NB4 (cell line): Measurements from ENCODE around the gene STIP1.

Experiments used
- DNase-seq: peaks from one replicate; pipeline ENCODE4 v3.0.0; 2010; ENCODE audit warnings: low read depth
- H3K4me3 ChIP-seq: one replicate; pipeline ENCODE4 v1.5.1; 2011; ENCODE audit warnings: mild to moderate bottlenecking, low read depth, low read length, moderate library complexity
- MYC ChIP-seq: IDR thresholded peaks from 2 replicates; pipeline ENCODE4 v1.6.1; 2011; ENCODE audit warnings: low read depth, low read length
- POLR2A ChIP-seq: IDR thresholded peaks from 2 replicates; pipeline ENCODE4 v1.6.1; 2011; ENCODE audit warnings: mild to moderate bottlenecking; ENCODE audit not compliant: insufficient read length; ENCODE audit errors: extremely low read depth
- TF ChIP-seq, protein P1 (sequence below): IDR thresholded peaks from 2 replicates; pipeline ENCODE4 v1.6.1; 2011; ENCODE audit warnings: low read depth, low read length
- TF ChIP-seq, protein P2 (sequence below): IDR thresholded peaks from one replicate; pipeline ENCODE4 v1.5.1; 2012; ENCODE audit warnings: low read depth, low read length

STIP1 gene

DNA sequence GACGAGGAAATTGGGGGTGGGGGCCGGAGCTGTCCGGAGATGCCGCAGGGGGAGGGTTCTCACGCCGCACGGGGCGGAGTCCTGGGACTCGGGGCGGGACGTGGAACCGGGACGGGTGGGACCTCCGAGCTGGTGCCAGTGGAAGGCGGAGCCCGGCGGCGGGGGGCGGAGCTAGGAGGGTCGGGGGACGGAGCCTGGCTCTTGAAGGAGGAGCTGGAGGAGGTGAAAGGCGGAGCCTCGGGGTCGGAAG is 55.2 kb downstream of the STIP1 start:
- TF ChIP-seq, protein P1, sequence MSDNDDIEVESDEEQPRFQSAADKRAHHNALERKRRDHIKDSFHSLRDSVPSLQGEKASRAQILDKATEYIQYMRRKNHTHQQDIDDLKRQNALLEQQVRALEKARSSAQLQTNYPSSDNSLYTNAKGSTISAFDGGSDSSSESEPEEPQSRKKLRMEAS, result no peak
- no peak for TF ChIP-seq POLR2A
- TF ChIP-seq, protein P2, sequence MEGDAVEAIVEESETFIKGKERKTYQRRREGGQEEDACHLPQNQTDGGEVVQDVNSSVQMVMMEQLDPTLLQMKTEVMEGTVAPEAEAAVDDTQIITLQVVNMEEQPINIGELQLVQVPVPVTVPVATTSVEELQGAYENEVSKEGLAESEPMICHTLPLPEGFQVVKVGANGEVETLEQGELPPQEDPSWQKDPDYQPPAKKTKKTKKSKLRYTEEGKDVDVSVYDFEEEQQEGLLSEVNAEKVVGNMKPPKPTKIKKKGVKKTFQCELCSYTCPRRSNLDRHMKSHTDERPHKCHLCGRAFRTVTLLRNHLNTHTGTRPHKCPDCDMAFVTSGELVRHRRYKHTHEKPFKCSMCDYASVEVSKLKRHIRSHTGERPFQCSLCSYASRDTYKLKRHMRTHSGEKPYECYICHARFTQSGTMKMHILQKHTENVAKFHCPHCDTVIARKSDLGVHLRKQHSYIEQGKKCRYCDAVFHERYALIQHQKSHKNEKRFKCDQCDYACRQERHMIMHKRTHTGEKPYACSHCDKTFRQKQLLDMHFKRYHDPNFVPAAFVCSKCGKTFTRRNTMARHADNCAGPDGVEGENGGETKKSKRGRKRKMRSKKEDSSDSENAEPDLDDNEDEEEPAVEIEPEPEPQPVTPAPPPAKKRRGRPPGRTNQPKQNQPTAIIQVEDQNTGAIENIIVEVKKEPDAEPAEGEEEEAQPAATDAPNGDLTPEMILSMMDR, result no peak
- TF ChIP-seq MYC, result no peak
- H3K4me3 ChIP-seq, result peak overlapping the region; percentile 71
- peak; percentile 99 for DNase-seq

DNA sequence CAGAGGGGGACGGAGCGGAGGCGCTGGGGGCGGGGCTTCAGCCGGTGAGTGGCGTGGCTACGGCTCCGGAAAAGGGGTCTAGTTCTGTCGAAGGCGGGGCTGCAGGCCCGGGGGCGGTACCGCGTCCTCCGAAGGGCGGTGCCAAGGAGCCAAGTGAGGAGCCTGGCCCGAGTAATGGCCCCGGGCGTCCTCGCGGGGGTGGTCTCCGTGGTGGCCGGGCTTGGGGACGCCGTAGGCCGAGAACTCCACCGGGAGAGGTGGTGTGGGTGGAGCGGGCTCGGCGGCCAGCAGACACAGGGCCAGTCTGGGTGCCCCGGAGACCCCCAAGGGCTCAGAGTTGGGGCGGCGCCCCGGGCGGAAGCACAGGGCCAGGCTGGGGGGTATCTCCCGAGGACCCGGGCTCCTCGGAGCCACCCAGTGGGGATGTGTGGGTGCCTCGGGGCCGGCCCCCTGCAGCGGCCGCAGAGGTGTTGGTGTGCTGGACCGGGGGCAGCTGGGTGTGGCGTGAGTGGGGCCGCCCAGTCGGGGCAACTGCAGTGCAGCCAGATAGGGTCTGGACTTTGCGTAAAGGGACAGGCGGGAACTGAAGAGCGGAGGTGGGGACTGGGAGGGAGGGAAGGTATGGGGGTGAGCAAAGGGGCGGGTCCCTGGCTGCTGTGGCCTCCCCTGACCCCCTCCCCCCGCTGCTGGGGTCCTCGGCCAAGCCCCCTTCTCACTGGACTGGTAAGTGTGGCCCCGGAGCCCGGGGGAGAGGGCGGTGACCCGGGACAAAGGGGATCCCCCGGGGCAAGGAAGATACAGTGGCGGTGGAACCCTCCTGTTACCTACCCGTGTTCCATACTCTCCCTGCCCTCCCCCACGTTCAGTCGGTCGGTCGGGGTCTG is 55.8 kb downstream of the STIP1 start:
- H3K4me3 ChIP-seq, result peak overlapping the region; percentile 71
- peak; percentile 76 for DNase-seq
- TF ChIP-seq POLR2A (peak; percentile 79), MYC (no peak; the same call in 1 of the 2 replicates)
- TF ChIP-seq, protein P1, result peak; percentile 48; the same call in 1 of the 2 replicates

DNA sequence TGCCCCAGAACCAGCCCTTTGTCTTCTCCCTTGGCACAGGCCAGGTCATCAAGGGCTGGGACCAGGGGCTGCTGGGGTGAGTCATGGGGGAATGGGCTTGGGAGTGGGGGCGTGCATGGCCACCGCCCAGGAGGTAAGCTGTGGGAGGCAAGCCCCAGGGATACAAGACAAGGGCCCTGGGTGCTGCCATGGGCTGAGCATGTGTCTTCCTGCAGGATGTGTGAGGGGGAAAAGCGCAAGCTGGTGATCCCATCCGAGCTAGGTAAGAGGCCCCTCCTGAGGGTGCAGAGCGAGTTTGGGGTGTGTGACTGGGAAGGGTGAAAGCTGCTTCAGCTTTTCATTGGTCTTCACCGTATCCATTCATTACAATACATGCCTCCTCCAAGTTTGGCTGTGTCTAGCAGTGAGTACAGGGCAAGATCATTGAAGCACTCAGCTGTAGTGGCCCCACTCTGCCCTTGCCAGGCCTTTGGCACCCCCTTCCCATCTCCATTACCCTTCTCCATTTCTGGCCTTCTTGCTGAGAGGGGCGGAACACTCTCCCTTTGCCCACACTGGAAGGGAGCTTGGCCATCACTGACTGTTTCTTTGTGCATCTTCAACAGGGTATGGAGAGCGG is 57.4 kb downstream of the STIP1 start:
- TF ChIP-seq, protein P2, result no peak
- TF ChIP-seq, protein P1, result no peak
- TF ChIP-seq MYC (no peak), POLR2A (no peak)
- no peak overlapping the region for H3K4me3 ChIP-seq
- DNase-seq, result peak; percentile 49

DNA sequence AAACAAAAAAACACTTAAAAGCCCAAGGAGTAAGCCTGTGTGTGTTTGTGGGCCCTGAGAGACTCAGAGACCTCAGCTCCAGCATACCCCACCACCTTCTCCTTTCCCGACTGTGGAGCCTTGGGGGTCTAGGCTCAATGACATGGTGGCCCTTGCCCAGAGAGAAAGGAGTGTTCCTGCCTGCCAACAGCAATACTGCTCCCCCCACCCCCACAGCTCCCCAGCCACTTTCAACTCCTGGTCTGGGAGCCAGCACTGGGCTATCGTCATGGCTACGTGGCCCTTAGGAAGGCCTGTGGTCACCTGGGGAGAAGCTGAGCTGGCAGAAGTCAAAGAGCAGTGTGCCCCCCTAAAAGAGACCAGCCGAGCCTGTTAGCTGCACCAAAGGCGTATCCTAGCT is 58.1 kb downstream of the STIP1 start:
- DNase-seq, result no peak
- no peak overlapping the region for H3K4me3 ChIP-seq
- TF ChIP-seq POLR2A (no peak), MYC (no peak)
- TF ChIP-seq, protein P1, result no peak
- TF ChIP-seq, protein P2, result no peak

DNA sequence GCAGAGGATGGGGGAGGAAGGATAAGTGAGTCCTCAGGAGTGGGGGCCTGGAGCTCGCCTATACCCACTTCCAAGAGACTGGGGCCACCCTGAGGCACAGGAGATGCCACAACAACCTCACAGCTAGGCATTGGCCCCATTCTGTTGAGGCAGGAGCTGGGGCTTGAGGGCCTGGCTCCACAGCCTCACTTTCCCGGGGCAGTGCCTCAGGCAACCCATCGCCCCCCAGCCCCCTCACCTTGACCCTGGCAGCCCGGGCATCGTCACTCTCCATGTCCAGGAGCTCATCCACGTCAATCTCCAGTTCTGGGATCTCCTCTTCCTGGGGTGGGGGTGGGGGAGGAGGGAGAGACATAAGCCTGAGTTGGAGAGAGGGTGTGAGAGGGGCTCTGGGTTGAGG is 59.0 kb downstream of the STIP1 start:
- TF ChIP-seq, protein P2, result no peak
- TF ChIP-seq MYC, result no peak
- TF ChIP-seq, protein P1, result no peak
- no peak for TF ChIP-seq POLR2A
- H3K4me3 ChIP-seq, result peak overlapping the region; percentile 87
- no peak for DNase-seq

DNA sequence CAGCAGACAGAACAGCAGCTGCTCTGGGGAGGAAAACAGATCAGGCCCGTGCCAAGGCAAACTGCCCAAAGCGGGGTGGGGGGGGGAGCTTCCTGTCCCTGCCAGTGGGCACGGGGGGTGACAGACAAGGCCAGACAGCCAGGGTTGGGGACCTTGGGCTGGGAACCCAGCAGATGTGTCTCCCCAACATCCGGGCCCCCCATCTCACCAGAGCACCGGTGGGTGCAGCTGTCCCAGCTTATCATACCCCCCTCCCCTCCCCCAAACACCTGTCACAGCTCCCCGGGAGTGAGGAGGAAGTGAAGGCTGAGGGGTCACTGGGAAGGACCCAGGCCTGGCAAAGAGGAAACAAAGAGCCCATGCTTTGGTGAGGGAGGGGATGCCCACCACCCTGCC is 59.4 kb downstream of the STIP1 start:
- peak overlapping the region; percentile 87 for H3K4me3 ChIP-seq
- TF ChIP-seq MYC, result no peak
- TF ChIP-seq, protein P1, result no peak; the same call in 1 of the 2 replicates
- TF ChIP-seq, protein P2, result no peak
- no peak for TF ChIP-seq POLR2A
- no peak for DNase-seq
